HepG2 (cell line): ENCODE data around the gene ARHGAP45. TPM values are rescaled to one million over a fixed set of nuclear protein-coding genes. Genes with fewer than 3 reads are reported as not detected.

Experiments used
- ARNT2 ChIP-seq: sonication (generic); formaldehyde crosslinking; IDR thresholded peaks from 2 replicates; pipeline ENCODE4 v1.8.0; 2022; ENCODE audit warnings: mild to moderate bottlenecking, low read depth, missing genetic modification reagents, moderate library complexity
- ATF5 ChIP-seq: sonication (generic); formaldehyde crosslinking; IDR thresholded peaks from 2 replicates; pipeline ENCODE4 v1.4.0; 2020; ENCODE audit warnings: mild to moderate bottlenecking, low read depth, missing genetic modification reagents
- MTERF4 ChIP-seq: sonication (generic); formaldehyde crosslinking; IDR thresholded peaks from 2 replicates; pipeline ENCODE4 v1.8.0; 2023; ENCODE audit warnings: mild to moderate bottlenecking, missing genetic modification reagents
- NCOA1 ChIP-seq: sonication (generic); formaldehyde crosslinking; IDR thresholded peaks from 2 replicates; pipeline ENCODE4 v1.9.0; 2021; ENCODE audit warnings: missing genetic modification reagents
- NRL ChIP-seq: sonication (generic); formaldehyde crosslinking; IDR thresholded peaks from 2 replicates; pipeline ENCODE4 v1.5.0; 2020; ENCODE audit warnings: missing genetic modification reagents, mild to moderate bottlenecking, moderate library complexity, borderline replicate concordance
- TERF1 ChIP-seq: sonication (generic); formaldehyde crosslinking; IDR thresholded peaks from 2 replicates; pipeline ENCODE4 v1.8.0; 2022; ENCODE audit warnings: mild to moderate bottlenecking, missing genetic modification reagents, moderate library complexity
- TGIF2 ChIP-seq: IDR thresholded peaks from 2 replicates; pipeline ENCODE4 v1.6.1; 2016; ENCODE audit warnings: control low read depth, missing compliant biosample characterization
- TSC22D2 ChIP-seq: sonication (generic); formaldehyde crosslinking; IDR thresholded peaks from 2 replicates; pipeline ENCODE4 v1.5.1; 2020; ENCODE audit warnings: missing genetic modification reagents, mild to moderate bottlenecking, borderline replicate concordance
- ZBED4 ChIP-seq: sonication (generic); formaldehyde crosslinking; IDR thresholded peaks from 2 replicates; pipeline ENCODE4 v1.4.0; 2020; ENCODE audit warnings: missing genetic modification reagents, borderline replicate concordance
- ZBTB8A ChIP-seq: sonication (generic); formaldehyde crosslinking; IDR thresholded peaks from 2 replicates; pipeline ENCODE4 v1.4.0; 2020; ENCODE audit warnings: mild to moderate bottlenecking, low read depth, missing genetic modification reagents, borderline replicate concordance
- ZNF205 ChIP-seq: IDR thresholded peaks from 2 replicates; pipeline ENCODE4 v1.6.1; 2018; ENCODE audit warnings: missing biosample characterization, missing genetic modification reagents
- ZNF263 ChIP-seq: sonication (generic); formaldehyde crosslinking; IDR thresholded peaks from 2 replicates; pipeline ENCODE4 v1.4.0; 2020; ENCODE audit warnings: missing genetic modification reagents
- ZNF280D ChIP-seq: sonication (generic); formaldehyde crosslinking; IDR thresholded peaks from 2 replicates; pipeline ENCODE4 v1.5.1; 2020; ENCODE audit warnings: mild to moderate bottlenecking, missing genetic modification reagents
- ZNF547 ChIP-seq: sonication (generic); formaldehyde crosslinking; IDR thresholded peaks from 2 replicates; pipeline ENCODE4 v1.5.1; 2020; ENCODE audit warnings: mild to moderate bottlenecking, missing genetic modification reagents
- ZNF572 ChIP-seq: sonication (generic); formaldehyde crosslinking; IDR thresholded peaks from 2 replicates; pipeline ENCODE4 v1.5.1; 2020; ENCODE audit warnings: mild to moderate bottlenecking, missing genetic modification reagents
- ZNF703 ChIP-seq: sonication (generic); formaldehyde crosslinking; IDR thresholded peaks from 2 replicates; pipeline ENCODE4 v1.5.1; 2020; ENCODE audit warnings: missing genetic modification reagents, mild to moderate bottlenecking, moderate library complexity, borderline replicate concordance
- ZNF713 ChIP-seq: sonication (generic); formaldehyde crosslinking; IDR thresholded peaks from 2 replicates; pipeline ENCODE4 v1.4.0; 2020; ENCODE audit warnings: mild to moderate bottlenecking, missing genetic modification reagents
- ZNF816 ChIP-seq: sonication (generic); formaldehyde crosslinking; IDR thresholded peaks from 2 replicates; pipeline ENCODE4 v1.8.0; 2022; ENCODE audit warnings: missing genetic modification reagents, mild to moderate bottlenecking, borderline replicate concordance
- ZSCAN21 ChIP-seq: sonication (generic); formaldehyde crosslinking; IDR thresholded peaks from 2 replicates; pipeline ENCODE4 v1.8.0; 2022; ENCODE audit warnings: mild to moderate bottlenecking, missing genetic modification reagents, moderate library complexity, borderline replicate concordance
- polyA plus RNA-seq, 8 experiments: library from polyadenylated mRNA; depleted of rRNA in 3 of 8; stranded (reverse) in 7 of 8; unstranded in 1 of 8; fragments of >200 nt; fragmentation: Illumina TruSeq in 4 of 8; extraction: Trizol in 4 of 8; gene quantifications; 2 replicates each; pipeline versions ENCODE4 v1.2.1 to v1.2.3, GENCODE V29; 2011 to 2016; ENCODE audit warnings: low read depth in 4 of 8, missing spikeins in 1 of 8, mixed read lengths in 1 of 8; ENCODE audit not compliant: insufficient read depth in 1 of 8
- total RNA-seq, 5 experiments: library from RNA; depleted of rRNA; stranded (reverse); fragments of >200 nt; fragmentation: Illumina TruSeq; extraction: Trizol; gene quantifications; 2 replicates each; pipeline ENCODE4 v1.2.3, GENCODE V29; 2016; ENCODE audit warnings: low read depth in 1 of 5

Gene ARHGAP45
- total and polyA plus RNA-seq, 2 of the 13 experiments (the other 11 are each of a cell fraction or from before 2014, with no cell fraction given) = 0.84 to 32.0 TPM

GRCh38 chr19:1046117-1046626 is 20.8 kb upstream of the ARHGAP45 start (continued):
- TF ChIP-seq ATF5 = no peak
- peak; percentile 60; the same call in 1 of the 2 replicates for TF ChIP-seq ZNF816
- peak; percentile 81; the same call in 1 of the 2 replicates for TF ChIP-seq ZNF547
- 0 out of 2 replicates have a peak, but pooled peaks have one; percentile 23 for TF ChIP-seq ZNF280D (CRISPR knock-in tag)
- peak; percentile 39; the same call in 1 of the 2 replicates for TF ChIP-seq MTERF4
- TF ChIP-seq TSC22D2 (CRISPR knock-in tag) = no peak
- peak; percentile 35; the same call in 1 of the 2 replicates for TF ChIP-seq ZNF263 (CRISPR knock-in tag)
- no peak for TF ChIP-seq ARNT2 (CRISPR knock-in tag)
- TF ChIP-seq ZNF572 (CRISPR knock-in tag) = no peak
- TF ChIP-seq ZBTB8A (CRISPR knock-in tag) = no peak
- TF ChIP-seq TGIF2 (CRISPR knock-in tag) = no peak
- peak; percentile 22; the same call in 1 of the 2 replicates for TF ChIP-seq NRL
- no peak for TF ChIP-seq TERF1
- no peak for TF ChIP-seq ZNF713 (CRISPR knock-in tag)
- TF ChIP-seq ZNF703 (CRISPR knock-in tag) = no peak
- TF ChIP-seq NCOA1 (CRISPR knock-in tag) = no peak
- TF ChIP-seq ZNF205 (CRISPR knock-in tag) = no peak
- TF ChIP-seq ZSCAN21 (CRISPR knock-in tag) = no peak
- TF ChIP-seq ZBED4 = no peak
